ENCODE measurements around the gene STK32C. TPM values are rescaled to one million over a fixed set of nuclear protein-coding genes. Genes with fewer than 3 reads are reported as not detected.
A peak's percentile ranks its signal among the peaks of the same experiment; 100 is the strongest.

STK32C gene
- 3.3 and 3.8 TPM in 2 replicates for polyA plus RNA-seq (2013)

GRCh38 chr10:132307823-132308586, at the start of gene STK32C:
Gene STK32C (minus strand): TSS chr10:132307950. CDS start chr10:132307833, 117 bp downstream.
- no peak within 1 kb of the TSS for H4K12ac ChIP-seq (ENCODE audit: low read depth, low read length)
- no peak within 1 kb of the TSS for H3K4ac ChIP-seq (ENCODE audit: low read depth, low read length)
- DNase-seq, result peak; percentile 72 to 86
- no peak within 1 kb of the TSS for H4K91ac ChIP-seq (ENCODE audit: low read depth, low read length)
- no peaks in the 10 kb centered on the region for H3K36me3 ChIP-seq (ENCODE audit: control insufficient read depth in 1 of 2, insufficient read depth in 2 of 2, low read length in 2 of 2)
- no peak within 1 kb of the TSS for H3K14ac ChIP-seq (ENCODE audit: low read length)
- H2BK5ac ChIP-seq (ENCODE audit: low read depth, low read length, poor library complexity), result no peak within 1 kb of the TSS
- no peak within 1 kb of the TSS for H3K27ac ChIP-seq (ENCODE audit: low read depth, low read length)
- H2BK12ac ChIP-seq (ENCODE audit: low read length), result no peak within 1 kb of the TSS
- peak within 1 kb of the TSS; percentile 82 for H3K4me2 ChIP-seq (ENCODE audit: low read length)
- H3K4me3 ChIP-seq (ENCODE audit: low read depth, low read length), result peak within 1 kb of the TSS; percentile 53
- peaks cover 3 to 5% of the 10 kb centered on the region in 2 experiments for H3K4me1 ChIP-seq (ENCODE audit: control insufficient read depth in 1 of 2, insufficient read depth in 2 of 2, low read length in 2 of 2)
- H3K9ac ChIP-seq (ENCODE audit: low read length), result no peak within 1 kb of the TSS
- peaks cover 39% of the 10 kb centered on the region for H3K27me3 ChIP-seq (ENCODE audit: insufficient read depth, low read length)
- no peak within 1 kb of the TSS for H3K23ac ChIP-seq (ENCODE audit: low read length)
- H2AFZ ChIP-seq (ENCODE audit: insufficient read depth, low read length, poor library complexity), result no peak within 1 kb of the TSS
- WGBS (ENCODE audit: extremely low coverage, insufficient coverage, insufficient read length), result no CpG with 5 or more reads among the region's 84 CpGs
- H2AK5ac ChIP-seq (ENCODE audit: low read length), result no peak within 1 kb of the TSS
- H3K9me3 ChIP-seq (ENCODE audit: insufficient read depth, low read depth, low read length), result peaks cover 27% of the 10 kb centered on the region
- no peak within 1 kb of the TSS for H4K8ac ChIP-seq (ENCODE audit: low read depth, low read length)
- H3K79me2 ChIP-seq (ENCODE audit: control insufficient read depth, insufficient read depth, low read length, poor library complexity), result no peaks in the 10 kb centered on the region
- H2BK120ac ChIP-seq (ENCODE audit: insufficient read depth, low read length, poor library complexity), result no peak within 1 kb of the TSS
- no peaks in the 10 kb centered on the region for H3K79me1 ChIP-seq (ENCODE audit: low read length)
- H3K18ac ChIP-seq (ENCODE audit: low read length), result no peak within 1 kb of the TSS

- Histone ChIP-seq H3K79me1 (ENCODE audit: low read length) (no peaks in the 10 kb centered on the region), H4K8ac (ENCODE audit: low read depth, low read length) (no peak overlapping the region)
Observed at GRCh38 chr10:132356621-132357195, 49.0 kb upstream of the STK32C start.

GRCh38 chr10:132355754-132356153, 48.0 kb upstream of the STK32C start:
- no peak overlapping the region for H3K4ac ChIP-seq (ENCODE audit: low read depth, low read length)
- H3K4me3 ChIP-seq (ENCODE audit: low read depth, low read length), result no peak overlapping the region
- no peak overlapping the region for H2AFZ ChIP-seq (ENCODE audit: insufficient read depth, low read length, poor library complexity)
- no peak overlapping the region for H3K27ac ChIP-seq (ENCODE audit: low read depth, low read length)
- WGBS (ENCODE audit: extremely low coverage, insufficient coverage, insufficient read length), result no CpG with 5 or more reads among the region's 13 CpGs
- H4K12ac ChIP-seq (ENCODE audit: low read depth, low read length), result no peak overlapping the region
- H3K18ac ChIP-seq (ENCODE audit: low read length), result no peak overlapping the region
- H3K79me2 ChIP-seq (ENCODE audit: control insufficient read depth, insufficient read depth, low read length, poor library complexity), result no peaks in the 10 kb centered on the region
- H3K14ac ChIP-seq (ENCODE audit: low read length), result no peak overlapping the region
- H3K27me3 ChIP-seq (ENCODE audit: insufficient read depth, low read length), result no peaks in the 10 kb centered on the region
- no peak overlapping the region for H2BK5ac ChIP-seq (ENCODE audit: low read depth, low read length, poor library complexity)
- DNase-seq, result no peak
- no peak overlapping the region for H2BK12ac ChIP-seq (ENCODE audit: low read length)
- H4K8ac ChIP-seq (ENCODE audit: low read depth, low read length), result no peak overlapping the region
- H3K36me3 ChIP-seq (ENCODE audit: control insufficient read depth in 1 of 2, insufficient read depth in 2 of 2, low read length in 2 of 2), result no peaks in the 10 kb centered on the region
- H3K4me2 ChIP-seq (ENCODE audit: low read length), result no peak overlapping the region
- no peak overlapping the region for H3K9ac ChIP-seq (ENCODE audit: low read length)
- H3K23ac ChIP-seq (ENCODE audit: low read length), result no peak overlapping the region
- no peak overlapping the region for H2AK5ac ChIP-seq (ENCODE audit: low read length)
- no peak overlapping the region for H2BK120ac ChIP-seq (ENCODE audit: insufficient read depth, low read length, poor library complexity)
- no peaks in the 10 kb centered on the region for H3K9me3 ChIP-seq (ENCODE audit: insufficient read depth, low read depth, low read length)
- no peaks in the 10 kb centered on the region for H3K4me1 ChIP-seq (ENCODE audit: control insufficient read depth in 1 of 2, insufficient read depth in 2 of 2, low read length in 2 of 2)
- no peaks in the 10 kb centered on the region for H3K79me1 ChIP-seq (ENCODE audit: low read length)
- H4K91ac ChIP-seq (ENCODE audit: low read depth, low read length), result no peak overlapping the region

More at GRCh38 chr10:132356621-132357195, 49.0 kb upstream of the STK32C start:
- Histone ChIP-seq H3K23ac (ENCODE audit: low read length) (no peak overlapping the region), H2BK5ac (ENCODE audit: low read depth, low read length, poor library complexity) (no peak overlapping the region), H3K4me3 (ENCODE audit: low read depth, low read length) (no peak overlapping the region), H3K18ac (ENCODE audit: low read length) (no peak overlapping the region), H3K36me3 (ENCODE audit: control insufficient read depth in 1 of 2, insufficient read depth in 2 of 2, low read length in 2 of 2) (no peaks in the 10 kb centered on the region), H2AK5ac (ENCODE audit: low read length) (no peak overlapping the region), H3K27ac (ENCODE audit: low read depth, low read length) (no peak overlapping the region), H3K9me3 (ENCODE audit: insufficient read depth, low read depth, low read length) (no peaks in the 10 kb centered on the region), H3K4ac (ENCODE audit: low read depth, low read length) (no peak overlapping the region), H3K4me2 (ENCODE audit: low read length) (no peak overlapping the region), H4K12ac (ENCODE audit: low read depth, low read length) (no peak overlapping the region), H3K9ac (ENCODE audit: low read length) (no peak overlapping the region), H3K27me3 (ENCODE audit: insufficient read depth, low read length) (no peaks in the 10 kb centered on the region), H2AFZ (ENCODE audit: insufficient read depth, low read length, poor library complexity) (no peak overlapping the region), H3K14ac (ENCODE audit: low read length) (no peak overlapping the region), H3K4me1 (ENCODE audit: control insufficient read depth in 1 of 2, insufficient read depth in 2 of 2, low read length in 2 of 2) (no peaks in the 10 kb centered on the region), H4K91ac (ENCODE audit: low read depth, low read length) (no peak overlapping the region), H3K79me2 (ENCODE audit: control insufficient read depth, insufficient read depth, low read length, poor library complexity) (no peaks in the 10 kb centered on the region), H2BK12ac (ENCODE audit: low read length) (no peak overlapping the region), H2BK120ac (ENCODE audit: insufficient read depth, low read length, poor library complexity) (no peak overlapping the region)
- WGBS (ENCODE audit: extremely low coverage, insufficient coverage, insufficient read length), result no CpG with 5 or more reads among the region's 12 CpGs
- DNase-seq, result no peak

- no peaks in the 10 kb centered on the region for H3K79me2 ChIP-seq (ENCODE audit: control insufficient read depth, insufficient read depth, low read length, poor library complexity)
- H3K4me2 ChIP-seq (ENCODE audit: low read length), result no peak overlapping the region
- H4K8ac ChIP-seq (ENCODE audit: low read depth, low read length), result no peak overlapping the region
- H3K36me3 ChIP-seq (ENCODE audit: control insufficient read depth in 1 of 2, insufficient read depth in 2 of 2, low read length in 2 of 2), result no peaks in the 10 kb centered on the region
- H3K4me3 ChIP-seq (ENCODE audit: low read depth, low read length), result no peak overlapping the region
- H2BK120ac ChIP-seq (ENCODE audit: insufficient read depth, low read length, poor library complexity), result no peak overlapping the region
- no peaks in the 10 kb centered on the region for H3K27me3 ChIP-seq (ENCODE audit: insufficient read depth, low read length)
- H3K18ac ChIP-seq (ENCODE audit: low read length), result no peak overlapping the region
- no peaks in the 10 kb centered on the region for H3K79me1 ChIP-seq (ENCODE audit: low read length)
- DNase-seq, result no peak
- H2BK12ac ChIP-seq (ENCODE audit: low read length), result no peak overlapping the region
- H2BK5ac ChIP-seq (ENCODE audit: low read depth, low read length, poor library complexity), result no peak overlapping the region
- no peaks in the 10 kb centered on the region for H3K4me1 ChIP-seq (ENCODE audit: control insufficient read depth in 1 of 2, insufficient read depth in 2 of 2, low read length in 2 of 2)
- no peak overlapping the region for H4K12ac ChIP-seq (ENCODE audit: low read depth, low read length)
- H4K91ac ChIP-seq (ENCODE audit: low read depth, low read length), result no peak overlapping the region
- no peaks in the 10 kb centered on the region for H3K9me3 ChIP-seq (ENCODE audit: insufficient read depth, low read depth, low read length)
- WGBS (ENCODE audit: extremely low coverage, insufficient coverage, insufficient read length), result no CpG with 5 or more reads among the region's 17 CpGs
- no peak overlapping the region for H3K4ac ChIP-seq (ENCODE audit: low read depth, low read length)
- no peak overlapping the region for H3K9ac ChIP-seq (ENCODE audit: low read length)
- no peak overlapping the region for H3K23ac ChIP-seq (ENCODE audit: low read length)
- no peak overlapping the region for H2AFZ ChIP-seq (ENCODE audit: insufficient read depth, low read length, poor library complexity)
- H3K27ac ChIP-seq (ENCODE audit: low read depth, low read length), result no peak overlapping the region
- H3K14ac ChIP-seq (ENCODE audit: low read length), result no peak overlapping the region
- H2AK5ac ChIP-seq (ENCODE audit: low read length), result no peak overlapping the region
Observed at GRCh38 chr10:132355297-132355696, 47.5 kb upstream of the STK32C start.

Measured in trophoblast cell (in vitro differentiated cells and primary cell).